HG02610 (cell line): ENCODE measurements around the gene ANGPTL2.
"Not testable (repeated sequence)": the region's sequence is repeated elsewhere in the genome, so short reads cannot be mapped to it uniquely, and the experiment has no call there.

ENCODE experiments used
- ATAC-seq: cut with Tn5 transposase; IDR thresholded peaks from one replicate; pipeline ENCODE4 v1.9.1; 2021; ENCODE audit warnings: mild to moderate bottlenecking, moderate library complexity; ENCODE audit not compliant: unreplicated experiment

ANGPTL2 gene

DNA sequence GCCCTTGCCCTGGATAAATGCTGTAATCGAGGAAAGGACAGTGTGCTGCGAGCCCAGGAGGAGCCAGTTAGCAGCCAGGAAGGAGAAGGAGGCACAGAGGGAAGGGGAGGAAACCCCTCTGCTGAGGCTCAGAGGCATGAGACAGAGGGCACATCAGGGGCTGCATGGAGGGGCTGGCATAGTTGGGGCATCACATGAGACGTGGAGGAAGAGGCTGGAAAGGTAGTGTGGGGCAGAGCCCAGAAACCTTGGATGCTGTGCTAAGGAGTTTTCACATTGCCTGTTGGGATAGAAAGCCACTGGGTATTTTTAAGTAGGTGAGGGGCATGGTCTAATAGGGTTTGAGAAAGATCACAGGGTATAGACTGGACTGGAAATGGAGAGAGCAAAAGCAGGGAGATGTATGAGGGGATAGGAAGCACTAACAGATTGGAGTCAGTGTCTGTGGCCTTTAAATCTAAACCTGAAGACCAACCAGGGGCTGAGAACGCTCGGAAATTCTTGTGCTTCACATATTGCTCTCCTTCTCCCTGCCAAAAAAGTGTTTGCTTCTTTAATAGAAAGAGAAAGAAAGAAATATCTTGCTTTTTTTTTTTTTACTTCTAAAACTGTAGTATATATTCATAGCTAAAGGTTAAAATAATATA lies 33.0 kb upstream of the ANGPTL2 start:
- no peak for ATAC-seq

DNA sequence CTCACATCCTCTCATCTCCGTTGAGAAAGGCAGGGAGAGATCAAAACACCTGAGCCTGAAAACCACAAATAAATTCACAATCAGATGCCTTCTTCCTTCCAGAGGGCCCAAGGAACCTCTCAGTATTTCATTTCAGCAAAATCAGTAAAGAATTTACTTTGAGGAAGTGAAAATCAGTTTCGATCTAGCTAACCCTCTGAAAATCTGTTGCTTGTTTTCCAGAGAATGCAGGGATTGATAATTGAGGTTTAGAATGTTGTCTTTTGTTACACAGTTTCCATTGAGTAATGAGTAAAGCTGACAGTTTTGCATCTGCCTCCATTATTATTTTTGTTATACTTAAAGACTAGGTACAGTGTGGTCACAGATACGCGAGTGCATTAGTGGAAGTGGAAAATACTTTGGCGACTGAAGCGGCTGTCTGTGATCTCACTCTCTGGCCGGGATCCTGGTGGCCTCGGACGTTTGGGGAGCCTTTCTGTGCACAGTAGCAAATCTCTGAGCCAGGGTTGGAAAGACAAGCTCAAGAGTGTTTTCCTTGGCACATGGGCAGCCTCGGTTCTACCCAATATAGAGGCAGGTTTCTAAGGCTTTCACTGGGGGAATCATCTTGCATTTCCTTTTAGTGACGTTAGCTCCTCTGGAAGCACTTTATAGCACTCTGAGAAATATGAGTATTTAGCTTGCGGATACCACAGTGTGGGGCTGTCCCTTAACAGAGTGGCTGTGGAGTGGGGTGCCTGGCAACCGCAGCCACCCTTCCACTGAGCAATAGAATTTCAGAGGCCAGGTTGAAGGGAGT lies 32.2 kb upstream of the ANGPTL2 start:
- ATAC-seq, result peak; percentile 61

DNA sequence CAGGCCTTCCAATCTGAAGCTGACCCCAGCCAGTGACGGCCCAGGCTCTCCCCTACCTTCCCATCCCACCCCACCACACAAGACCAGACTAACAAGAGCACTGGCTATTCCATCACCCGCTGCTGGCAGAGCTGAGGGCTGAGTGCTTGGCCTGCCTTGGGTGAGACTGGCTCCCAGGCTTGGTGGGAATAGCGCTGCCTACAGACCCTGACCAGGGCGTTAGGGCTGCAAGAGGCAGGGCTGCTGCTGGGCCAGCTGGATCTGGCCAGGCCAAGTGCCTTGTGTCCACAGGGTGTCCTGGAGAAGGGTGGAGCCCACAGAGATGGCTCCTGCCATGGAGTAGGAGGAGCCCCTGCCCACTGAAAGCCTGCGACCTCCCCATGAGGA lies 31.6 kb upstream of the ANGPTL2 start:
- ATAC-seq, result no peak

DNA sequence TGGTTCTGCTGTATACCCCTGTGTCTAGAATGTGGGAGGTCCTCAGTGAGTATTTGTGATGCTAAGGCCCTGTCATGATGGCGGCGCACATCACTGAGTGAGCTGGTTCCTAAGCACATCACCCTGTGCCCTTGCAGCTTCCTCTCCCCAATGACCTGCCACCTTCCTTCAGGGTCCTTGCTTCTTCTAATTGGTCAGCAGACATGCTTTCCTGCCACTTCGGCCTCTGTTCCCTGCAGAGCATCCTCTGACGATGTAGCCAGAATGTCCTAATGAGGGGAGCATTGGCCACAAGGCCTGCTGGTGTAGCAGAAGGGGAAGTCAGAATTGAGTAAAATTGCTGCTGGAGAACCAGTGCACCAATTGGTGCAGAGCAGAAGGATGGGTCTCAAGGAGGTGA lies 31.1 kb upstream of the ANGPTL2 start:
- ATAC-seq, result no peak

DNA sequence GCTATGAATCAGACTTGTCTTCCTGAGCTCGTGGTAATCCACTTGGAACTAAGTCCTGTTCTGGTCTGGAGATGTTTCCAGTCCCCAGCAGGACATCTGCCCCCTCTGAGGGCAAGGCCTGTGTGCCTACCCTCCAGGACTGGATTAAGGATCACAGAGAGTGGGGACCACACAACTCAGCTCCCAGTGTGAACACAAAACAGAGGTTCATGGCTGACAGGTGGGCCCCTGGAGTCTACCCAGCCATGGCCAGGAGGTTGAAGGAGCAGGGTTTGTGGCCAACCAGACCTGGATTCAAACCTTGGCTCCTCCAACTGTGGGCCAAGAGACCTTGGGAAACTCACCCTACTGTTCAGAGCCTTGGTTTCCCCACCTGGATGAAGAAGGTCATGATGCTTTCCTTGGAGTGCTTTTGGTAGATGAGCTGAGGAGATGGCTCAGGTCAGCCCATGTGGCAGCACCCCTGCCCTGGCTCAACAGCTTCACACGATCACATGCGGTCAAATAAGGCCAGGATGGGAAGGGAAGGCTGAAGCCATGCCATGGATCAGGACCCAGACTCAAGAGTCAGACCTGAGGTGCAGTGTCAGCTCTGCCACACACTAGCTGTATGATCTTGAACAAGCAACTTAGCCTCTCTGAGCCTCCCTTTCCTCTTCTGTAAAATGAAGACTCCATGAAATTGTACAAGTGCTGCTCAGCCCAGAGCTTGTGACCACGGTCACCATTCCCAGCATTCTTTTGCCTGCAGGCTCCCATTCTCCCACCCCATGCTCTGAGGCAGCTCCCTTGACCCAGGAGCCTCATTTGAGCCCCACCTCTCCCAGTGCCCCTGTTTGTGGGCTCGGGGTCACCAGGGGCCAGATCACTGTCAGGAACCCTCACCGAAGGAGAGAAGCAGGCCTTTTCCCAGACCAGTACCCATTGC lies 27.3 kb upstream of the ANGPTL2 start:
- ATAC-seq, result no peak

DNA sequence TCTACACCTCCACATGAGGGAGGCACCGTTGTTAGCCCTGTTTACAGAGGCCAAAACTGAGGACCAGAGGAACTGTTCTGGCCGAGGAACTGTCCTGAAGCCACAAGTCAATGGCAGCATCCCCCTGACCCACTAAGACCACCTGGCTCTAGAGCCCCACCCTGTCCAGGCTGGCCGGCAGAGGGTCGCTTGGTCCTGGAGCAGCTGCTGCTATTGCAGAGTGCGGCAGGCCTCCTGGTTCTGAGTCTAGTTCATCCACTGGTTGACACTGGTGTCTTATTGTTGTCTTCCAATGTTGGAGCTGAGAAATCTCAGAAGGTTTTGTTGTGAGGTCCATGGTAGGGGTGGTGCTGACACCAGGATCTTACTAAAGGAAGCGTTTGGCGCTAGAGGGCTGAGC lies 26.6 kb upstream of the ANGPTL2 start:
- no peak for ATAC-seq

DNA sequence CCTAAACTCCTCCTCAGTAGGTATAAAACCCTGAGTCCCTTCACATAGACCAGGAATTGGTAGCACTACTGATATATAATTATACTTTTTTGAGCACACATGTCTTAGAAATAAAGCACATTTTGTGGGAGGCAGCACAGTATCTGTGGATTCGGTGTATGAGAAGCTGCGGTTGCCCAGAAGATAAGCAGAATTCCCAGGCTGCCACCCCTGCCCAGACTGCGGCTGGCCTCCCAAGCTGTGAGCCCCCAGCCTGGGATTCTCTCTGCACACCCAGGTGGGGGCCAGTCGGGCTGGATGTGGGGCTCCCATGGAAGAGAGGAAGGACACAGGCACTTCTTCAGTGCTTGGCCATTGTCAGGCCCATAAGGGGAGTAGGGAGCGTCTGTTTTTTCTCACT lies 25.6 kb upstream of the ANGPTL2 start:
- no peak for ATAC-seq

DNA sequence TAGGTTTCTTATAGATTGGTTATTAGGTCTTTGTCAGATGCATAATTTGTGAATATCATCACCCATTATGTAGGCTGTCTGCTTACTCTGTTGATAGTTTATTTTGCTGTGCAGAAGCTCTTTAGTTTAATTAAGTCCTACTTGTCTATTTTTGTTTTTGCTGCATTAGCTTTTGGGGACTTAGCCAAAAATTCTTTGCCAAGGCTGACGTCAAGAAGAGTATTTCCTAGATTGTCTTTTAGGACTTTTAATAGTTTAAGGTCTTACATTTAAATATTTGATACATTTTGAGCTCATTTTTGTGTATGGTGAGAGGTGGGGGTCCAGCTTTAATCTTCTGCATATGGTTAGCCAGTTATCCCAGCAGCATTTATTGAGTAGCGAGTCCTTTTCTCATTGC lies 24.8 kb upstream of the ANGPTL2 start:
- ATAC-seq, result no peak

DNA sequence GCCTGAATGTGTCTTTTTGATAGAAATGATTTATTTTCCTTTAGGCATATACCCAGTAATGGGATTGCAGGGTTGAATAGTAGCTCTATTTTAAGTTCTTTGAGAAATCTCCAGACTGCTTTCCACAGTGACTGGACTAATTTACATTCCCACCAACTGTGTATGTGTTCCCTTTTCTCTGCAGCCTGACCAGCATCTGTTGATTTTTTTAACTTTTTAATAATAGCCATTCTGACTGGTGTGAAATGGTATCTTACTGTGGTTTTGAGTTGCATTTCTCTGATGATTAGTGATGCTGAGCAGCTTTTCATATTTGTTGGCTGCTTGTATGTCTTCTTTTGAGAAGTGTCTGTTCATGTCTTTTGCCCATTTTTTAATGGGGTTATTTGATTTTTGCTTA lies 24.4 kb upstream of the ANGPTL2 start:
- not testable (repeated sequence) for ATAC-seq

DNA sequence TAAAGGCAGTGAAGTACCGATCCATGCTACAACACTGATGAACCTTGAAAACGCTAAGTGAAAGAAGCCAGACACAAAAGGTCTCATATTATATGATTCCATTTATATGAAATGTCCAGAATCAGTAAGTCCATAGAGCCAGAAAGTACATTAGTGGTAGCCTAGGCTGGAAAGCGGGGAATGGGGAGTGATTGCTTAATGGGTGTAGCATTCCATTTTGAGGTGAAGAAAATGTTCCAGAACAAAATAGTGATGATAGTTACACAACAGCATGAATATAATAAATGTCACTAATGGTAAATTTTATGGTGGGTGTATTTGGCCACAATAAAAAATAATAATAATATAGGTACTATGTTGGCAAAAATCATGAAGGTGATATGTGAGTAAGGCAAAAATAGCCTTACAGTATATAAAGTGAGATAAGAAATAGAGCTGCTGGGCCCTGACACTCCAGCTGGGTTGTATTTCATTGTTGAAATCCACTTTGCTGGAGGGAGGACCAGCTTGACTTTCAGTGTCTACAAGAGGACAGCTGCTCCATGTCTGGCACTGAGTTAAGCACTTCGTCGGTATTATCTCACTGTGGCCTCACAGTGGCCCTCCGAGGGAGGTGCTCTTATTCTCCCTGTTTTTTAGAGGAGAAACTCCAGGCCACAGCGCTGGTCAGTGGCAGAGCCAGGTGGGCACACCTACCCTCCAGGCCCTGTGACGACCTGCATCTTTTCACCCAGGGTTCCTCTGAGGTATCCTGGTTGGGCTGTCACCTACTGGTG lies 22.4 kb upstream of the ANGPTL2 start:
- ATAC-seq, result no peak

DNA sequence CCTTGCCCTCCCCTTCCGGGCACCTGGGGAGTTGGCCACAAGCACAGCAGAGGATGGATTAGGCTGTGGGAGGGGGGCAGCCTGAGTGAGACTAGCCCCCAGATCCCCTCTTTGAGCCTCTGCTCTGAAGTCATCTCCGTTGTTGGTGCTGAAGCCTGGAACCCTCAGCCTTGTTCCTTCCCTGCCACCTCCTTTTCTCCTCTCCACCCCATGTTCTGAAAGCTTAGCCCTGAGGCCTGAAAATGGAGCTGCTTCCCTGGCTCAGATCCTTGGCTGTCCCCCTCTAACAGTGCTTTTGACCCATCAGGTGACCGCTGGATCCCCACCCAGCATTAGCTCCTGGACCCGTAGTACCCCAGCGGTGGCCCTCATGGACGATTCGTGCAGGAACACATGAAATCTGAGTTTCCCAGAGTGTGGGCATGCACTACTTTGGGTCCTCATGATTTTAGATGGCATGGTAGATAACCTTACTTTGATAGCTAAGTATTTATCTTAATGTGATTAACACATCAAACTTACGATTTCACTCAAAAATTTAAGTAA lies 21.6 kb upstream of the ANGPTL2 start:
- no peak for ATAC-seq

DNA sequence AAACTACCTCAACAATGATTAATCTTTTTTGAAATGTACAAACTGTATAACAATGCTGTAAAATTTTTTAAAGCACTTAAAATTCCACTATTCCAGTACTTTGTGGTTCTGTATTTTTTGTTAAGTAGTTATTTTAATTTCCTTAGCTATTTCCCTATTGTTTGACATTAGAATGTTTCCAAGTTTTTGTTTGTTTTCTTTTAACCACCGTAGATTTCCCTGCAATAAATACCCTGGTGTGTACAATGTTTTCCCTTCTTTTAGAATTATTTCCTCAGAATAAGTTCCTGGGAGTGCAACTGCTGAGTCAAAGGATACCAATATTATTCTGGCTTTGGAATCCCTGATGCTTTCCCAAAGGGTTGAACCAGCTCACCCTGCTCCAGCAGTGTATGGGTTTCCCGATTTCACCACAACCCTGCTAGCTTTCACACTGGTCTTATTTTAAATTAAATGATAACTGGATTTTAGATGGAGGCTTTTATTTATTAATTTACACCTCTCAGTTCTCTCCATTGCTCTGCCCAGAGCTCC lies 20.6 kb upstream of the ANGPTL2 start:
- no peak for ATAC-seq

DNA sequence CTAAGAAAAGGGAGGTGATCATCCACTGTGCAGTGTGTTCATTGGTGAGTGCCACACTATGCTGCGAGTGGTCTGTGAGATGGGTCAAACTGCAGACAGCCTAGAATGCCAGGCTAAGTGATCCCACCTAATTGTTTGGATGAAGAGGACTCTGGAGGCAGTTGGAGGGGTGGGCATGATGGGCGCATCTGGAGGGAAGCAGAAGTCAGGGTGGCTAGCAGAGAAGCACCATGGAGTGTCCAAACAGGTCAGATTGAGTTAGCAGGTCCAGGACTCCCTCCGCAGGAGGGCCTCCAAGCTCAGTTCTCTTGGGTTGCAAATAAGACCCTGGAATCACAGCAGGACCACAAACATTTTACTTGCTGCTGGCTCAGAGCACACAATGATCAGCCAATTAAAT lies 19.9 kb upstream of the ANGPTL2 start:
- ATAC-seq, result no peak

DNA sequence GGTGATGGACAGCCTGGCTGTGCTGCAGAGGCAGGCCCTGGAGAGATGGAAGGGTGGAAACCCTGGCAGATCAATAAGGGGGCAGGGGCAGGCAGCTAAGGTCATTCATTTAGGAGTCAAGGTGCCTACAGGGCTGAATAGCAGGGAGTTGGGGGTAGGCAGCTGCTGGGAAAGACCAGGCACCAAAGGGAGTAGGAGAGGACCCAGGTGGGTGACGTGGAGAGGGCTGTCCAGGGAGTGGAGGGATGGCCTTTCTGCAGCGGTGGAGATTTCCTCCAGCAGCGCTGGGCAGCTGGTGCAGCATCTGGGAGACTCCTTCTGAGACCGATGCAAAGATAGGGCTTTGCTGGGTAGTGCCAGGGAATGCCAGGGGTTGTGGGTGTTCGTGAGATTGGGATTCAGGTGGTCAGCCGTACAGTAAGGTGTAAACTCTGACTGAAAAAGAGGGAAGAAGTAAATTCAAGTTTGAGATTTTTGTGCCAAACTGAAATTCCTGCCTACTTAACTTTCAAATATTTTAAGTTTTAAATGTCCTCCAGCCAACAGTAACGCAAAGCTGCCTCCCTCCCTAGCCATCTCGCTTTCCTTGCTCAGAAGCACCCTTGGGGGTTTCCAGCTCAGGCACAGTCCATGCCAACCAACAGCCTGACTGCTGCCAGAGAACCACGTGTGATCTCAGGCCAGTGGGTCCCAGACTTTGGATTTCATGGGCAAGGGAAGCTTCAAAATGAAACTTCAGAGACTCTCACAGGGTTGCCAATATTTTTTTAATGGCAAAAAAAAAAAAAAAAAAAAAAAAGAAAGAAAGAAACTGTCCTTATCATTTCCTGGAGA lies 18.6 kb upstream of the ANGPTL2 start:
- no peak for ATAC-seq

DNA sequence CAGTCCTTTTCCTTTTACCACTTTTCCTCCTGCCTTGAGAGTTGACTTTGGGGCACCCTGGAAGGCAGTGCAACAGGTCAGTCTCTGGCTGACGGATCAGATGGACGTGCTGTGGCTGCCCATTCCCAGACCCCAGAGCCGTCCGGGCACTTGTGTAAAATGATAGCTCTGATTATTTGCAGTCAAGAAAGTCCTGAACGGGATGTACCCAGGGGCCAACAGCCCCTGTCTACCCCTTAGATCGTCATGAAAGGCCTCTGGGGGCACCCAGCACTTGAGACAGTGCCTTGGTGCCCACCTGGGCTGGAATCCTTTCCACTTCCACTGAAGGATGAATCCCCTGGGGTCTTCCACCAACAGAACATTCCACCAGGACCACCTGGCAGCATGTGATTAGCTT lies 17.7 kb upstream of the ANGPTL2 start:
- no peak for ATAC-seq

DNA sequence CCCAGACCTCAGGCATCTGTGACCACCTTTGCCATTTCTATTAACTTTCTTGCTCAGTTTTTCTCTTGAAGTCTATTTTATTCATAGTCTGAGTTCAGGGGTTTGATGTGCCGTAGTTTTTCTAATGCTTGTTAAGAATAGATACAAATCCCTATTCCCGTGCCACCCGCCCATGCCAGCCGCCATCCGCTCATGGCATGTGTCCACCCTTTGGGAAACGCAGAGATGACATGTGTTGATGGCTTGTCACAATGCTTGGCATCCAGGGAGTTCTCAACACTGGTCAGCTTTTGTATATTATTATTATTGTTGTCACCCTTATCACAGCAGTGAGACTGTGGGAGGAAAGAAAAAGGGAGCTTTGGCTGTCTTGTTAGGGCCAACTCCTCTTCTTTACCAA lies 17.3 kb upstream of the ANGPTL2 start:
- no peak for ATAC-seq

DNA sequence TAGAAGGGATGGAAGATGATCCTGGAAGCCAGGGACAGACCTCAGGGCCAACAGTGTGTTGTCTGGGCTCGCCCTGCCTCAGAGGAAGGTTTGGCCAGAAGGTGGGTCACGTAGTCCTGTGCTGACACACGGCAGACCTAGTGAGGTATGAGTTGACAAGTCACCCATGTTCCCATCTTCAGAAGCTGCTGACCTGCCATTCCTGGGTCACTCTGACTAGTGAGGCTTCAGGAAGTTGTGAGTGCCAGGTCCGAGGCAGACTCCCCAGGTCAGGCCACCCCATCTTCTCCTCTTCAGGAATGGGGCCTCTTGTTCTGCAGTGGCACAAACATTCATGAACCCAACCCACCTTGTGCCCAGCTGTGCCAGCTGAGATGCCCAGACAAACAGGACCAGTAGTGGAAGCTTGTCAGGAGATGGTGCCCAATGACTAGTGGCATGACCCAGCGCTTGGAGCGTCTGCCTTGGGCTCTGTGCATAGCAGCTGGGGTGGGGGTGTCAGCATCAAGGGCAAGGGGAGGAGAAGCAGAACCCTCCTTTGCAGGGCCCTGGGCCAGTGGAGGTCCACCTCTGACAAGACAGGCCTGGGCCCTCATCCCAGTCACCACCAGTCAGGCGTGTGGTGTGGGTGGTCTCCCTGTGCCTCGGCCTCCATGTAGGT lies 16.8 kb upstream of the ANGPTL2 start:
- no peak for ATAC-seq

DNA sequence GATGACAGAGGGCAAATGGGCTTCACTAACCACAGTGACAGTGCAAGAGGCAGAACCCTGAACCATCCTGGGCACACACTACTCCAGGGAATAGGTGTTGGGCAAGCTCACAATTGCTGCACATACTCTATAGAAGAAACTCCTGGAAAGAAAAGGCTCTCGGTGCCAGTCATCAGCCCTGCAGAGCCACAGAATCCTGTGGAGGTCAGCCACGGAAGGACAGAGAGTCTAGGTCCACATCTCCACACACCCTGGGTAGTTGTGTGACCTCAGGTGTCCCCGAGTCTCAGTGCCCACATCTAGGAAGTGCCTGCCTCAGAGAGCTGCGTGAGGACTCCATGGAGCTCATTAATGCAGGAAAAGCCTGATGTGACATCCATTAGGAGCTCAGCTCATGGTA lies 16.0 kb upstream of the ANGPTL2 start:
- ATAC-seq, result no peak
